GM21825 (cell line): ENCODE results near the gene TMEM45B.
"Not testable (repeated sequence)": the region's sequence is repeated elsewhere in the genome, so short reads cannot be mapped to it uniquely, and the experiment has no call there.

Experiments
- ATAC-seq: cut with Tn5 transposase; IDR thresholded peaks from one replicate; pipeline ENCODE4 v1.9.1; 2021; ENCODE audit warnings: mild to moderate bottlenecking, moderate library complexity; ENCODE audit not compliant: unreplicated experiment

TMEM45B gene

DNA sequence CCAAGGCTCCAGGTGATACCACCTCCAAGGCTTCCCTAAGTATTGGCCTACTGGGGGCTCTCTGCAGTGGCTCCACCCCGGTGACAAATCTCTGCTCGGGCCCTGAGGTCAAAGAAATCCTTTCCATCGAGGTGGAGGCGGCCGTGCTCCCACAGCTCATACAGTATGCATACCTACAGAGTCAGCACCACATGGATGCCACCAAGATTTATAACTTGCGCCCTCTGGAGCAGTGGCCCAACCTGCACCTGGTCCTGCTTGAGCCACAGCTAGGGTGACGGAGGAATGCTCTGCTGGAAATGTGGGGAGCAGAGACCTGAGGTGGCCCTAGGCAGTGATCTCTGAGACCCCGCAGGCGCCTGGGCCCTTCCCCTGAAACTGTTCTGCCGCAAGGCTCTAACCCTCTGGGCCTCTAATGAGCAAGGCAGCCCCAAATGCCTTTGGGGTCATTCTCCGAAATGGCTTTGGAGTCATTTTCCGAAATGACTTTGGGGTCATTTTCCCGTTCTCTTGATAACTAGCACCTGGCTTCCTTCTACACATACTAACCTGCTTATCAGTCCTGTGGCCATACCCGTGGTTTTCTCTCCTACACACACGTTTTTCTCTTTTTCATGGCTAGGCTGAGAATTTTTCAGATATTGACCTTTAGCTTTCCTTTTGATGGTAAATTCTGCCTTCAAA lies 33.9 kb downstream of the TMEM45B start:
- no peak for ATAC-seq

DNA sequence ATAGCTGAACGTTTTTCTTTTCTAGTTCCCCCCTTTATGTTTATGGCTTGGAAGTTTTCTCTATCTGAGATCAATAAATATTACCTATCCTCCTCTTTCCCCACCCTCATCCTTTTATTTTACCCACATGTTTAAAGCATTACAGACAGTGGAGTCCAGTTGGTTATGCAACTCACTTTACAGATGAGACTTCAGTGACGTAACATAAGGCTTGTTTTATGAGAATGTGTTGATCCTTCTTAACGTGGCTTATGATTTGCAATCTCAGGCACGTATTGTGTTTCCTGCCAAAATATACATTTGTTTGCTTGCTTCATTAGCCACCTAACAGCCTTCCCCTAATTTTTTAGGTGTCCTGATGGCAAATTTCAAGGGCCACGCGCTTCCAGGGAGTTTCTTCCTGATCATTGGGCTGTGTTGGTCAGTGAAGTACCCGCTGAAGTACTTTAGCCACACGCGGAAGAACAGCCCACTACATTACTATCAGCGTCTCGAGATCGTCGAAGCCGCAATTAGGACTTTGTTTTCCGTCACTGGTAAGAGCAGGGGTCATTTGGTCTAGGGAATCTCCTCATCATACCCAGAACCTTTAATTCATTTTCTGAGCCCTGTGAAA lies 36.6 kb downstream of the TMEM45B start:
- no peak for ATAC-seq

DNA sequence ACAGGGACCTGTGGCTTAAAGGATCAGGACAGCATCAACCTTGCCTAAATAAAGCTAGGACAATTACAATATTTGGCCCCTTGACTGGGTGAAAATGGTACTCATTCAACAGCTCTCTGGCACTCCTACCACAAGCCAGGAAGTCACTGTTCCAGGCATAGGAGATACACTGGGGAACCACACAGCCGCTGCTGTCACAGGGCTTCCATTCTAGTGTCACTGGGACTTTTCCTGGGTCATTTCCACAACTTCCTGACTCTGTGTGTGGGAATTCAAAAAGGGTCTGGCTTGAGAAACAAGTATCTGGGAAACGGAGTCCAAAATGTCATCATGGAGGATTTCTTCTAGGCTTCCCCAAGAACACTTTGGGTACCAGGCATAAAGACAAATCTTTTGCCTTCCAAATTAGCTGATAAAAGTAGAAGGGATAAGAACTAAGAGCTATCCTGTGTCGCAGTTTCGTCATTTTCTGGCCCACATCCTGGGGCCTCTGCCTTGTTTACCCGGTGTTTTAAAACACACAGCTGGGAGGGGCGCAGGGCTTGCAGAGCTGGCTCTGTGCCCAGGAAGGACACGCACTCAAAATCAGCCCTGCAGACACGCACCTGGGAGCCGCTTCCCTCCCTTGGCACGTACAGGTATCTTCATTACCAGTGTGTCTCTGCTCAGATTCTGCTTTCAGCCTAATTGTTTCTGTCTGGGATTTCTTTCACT lies 38.0 kb downstream of the TMEM45B start:
- ATAC-seq = no peak

DNA sequence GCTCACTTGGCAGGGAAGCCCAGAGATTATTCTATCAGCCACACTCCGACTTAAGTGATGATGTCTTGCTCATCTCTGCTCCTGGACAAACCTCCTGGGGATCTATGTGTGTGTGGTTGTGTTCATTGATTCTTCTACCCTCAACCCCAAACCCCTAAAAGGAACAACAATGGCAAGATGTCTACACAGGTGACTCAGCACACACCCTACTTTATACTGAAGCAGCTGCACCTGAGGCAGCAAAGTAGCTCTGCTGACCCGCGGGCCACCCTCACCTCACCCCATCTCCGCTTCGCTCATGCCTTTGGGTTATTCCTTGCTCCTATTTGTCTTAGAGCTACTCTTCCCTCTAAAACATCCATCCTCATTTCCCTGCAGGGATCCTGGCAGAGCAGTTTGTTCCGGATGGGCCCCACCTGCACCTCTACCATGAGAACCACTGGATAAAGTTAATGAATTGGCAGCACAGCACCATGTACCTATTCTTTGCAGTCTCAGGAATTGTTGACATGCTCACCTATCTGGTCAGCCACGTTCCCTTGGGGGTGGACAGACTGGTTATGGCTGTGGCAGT lies 38.7 kb downstream of the TMEM45B start:
- no peak for ATAC-seq

DNA sequence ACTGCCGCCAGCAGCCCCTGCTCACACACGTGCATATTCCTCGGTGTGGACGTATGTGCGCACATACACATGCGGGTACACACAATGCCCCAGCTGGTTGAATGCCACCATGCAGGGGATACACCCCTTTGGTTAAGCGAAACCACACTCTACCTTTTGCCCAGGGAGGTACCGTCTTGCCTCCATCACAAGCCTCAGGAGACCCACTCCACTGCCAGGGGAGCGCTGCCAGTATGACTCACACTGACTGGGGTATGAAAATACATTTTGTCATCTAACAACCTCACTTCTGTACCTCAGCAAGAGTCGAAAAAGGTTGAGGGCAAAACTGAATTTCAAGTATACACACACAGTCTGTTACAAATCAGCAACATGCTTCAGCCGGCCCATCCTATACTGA lies 39.4 kb downstream of the TMEM45B start:
- no peak for ATAC-seq

DNA sequence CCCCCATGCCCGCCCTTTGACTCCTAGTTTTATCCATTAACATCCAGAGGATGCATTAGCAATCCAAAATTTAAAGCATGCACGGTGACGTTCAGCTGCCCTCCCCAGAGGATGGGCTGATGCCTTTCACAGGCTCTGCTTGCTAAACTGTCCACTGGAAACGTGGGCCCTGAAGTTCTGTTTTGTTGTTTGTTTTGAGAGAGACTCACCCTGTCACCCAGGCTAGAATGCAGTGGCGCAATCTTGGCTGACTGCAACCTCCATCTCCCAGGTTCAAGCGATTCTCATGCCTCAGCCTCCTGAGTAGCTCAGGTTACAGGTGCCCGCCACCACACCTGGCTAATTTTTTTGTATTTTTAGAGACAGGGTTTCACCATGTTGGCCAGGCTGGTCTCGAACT lies 40.4 kb downstream of the TMEM45B start:
- no peak for ATAC-seq

DNA sequence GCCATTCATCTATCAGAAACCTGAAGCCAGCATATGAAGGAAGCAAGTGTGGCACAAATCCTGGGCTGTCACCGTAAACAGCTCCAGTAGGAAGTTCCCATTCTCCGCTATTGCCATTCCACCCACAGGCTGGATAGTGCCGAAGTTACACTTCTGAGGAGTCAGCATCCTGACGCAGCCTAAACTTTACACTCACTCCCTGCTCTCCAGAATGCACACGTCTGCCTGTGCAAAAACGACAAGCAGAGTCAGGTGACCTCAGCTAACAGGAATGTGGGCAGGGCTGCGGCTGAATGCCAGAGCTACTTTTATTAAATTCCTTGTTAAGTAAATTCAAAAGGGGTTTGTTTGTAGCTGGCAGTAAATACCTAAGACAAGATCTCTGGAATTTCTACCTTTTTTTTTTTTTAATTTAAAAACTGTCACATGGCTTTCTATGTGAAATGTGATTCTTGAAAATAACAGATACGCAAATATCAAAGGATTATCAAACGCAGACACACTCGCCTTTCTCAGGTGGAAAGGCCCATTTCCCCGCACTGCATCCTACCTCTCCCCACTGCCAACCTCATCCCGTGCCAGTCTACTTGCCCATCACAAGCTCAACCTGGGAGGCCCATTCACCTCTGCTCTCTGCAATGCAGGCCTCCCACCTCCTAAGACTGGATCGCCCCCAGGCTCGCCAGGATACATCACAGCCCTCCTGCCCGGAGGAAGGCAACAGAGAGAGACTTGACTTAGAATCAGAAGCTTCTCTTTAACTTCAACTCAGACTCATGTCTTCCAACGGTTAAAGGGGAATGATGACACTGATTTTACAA lies 46.3 kb downstream of the TMEM45B start:
- no peak for ATAC-seq

DNA sequence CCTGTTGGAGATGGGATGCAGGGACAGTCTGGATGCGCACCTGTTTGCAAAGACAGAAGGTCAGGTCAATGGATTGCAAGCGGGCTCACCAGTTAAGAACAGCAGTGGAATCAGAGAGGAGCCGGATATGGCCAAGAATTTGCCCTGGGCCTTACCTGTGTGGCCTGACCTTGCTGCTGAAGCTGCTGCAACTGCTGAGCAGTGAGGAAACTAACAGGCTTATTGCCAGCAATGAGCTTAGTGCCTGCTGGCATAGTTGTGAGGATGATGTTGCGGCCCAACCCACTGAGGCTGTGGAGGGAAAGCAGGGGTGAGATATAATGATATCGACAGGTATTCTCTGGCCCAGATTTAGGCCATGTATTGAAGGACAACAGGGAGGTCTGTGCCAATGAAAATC lies 49.2 kb downstream of the TMEM45B start:
- ATAC-seq = no peak

DNA sequence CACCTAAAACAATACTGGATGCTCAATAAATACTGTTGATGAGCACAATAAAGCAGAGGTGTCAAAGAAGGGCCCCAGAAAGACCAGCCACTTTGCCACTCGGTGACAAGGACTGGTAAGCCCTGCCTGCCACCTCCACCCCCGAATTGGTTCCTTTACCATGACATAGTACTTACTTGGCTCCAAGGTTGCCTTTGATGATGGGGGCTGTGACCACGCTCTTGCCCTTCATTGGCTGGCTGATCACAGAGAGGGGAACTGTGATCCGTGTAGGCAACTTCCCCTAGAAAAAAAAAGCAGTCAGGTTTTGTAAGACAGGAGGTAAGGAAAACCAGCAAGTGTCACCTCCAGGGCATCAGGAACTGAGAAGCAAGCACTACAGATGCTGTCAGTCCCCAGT lies 50.1 kb downstream of the TMEM45B start:
- ATAC-seq = no peak

DNA sequence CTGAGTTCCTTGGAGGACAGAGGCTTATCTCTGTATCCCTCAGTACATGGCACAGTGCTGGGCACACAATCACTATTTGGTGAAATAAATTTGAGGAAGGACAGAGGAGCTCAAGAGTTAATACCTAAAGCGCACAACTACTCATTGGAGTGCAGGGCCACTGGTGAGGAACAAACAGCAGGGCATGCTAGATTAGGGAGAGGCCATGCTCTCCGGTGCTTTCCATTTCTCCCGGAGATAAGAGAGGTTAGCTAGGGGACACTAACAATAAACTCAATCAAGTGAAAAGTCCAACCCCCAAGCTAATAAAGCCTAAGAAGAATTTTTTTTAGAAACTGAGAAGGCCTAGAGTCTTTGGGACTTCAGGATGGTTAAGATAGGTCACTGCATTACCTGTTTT lies 50.7 kb downstream of the TMEM45B start:
- ATAC-seq = no peak

DNA sequence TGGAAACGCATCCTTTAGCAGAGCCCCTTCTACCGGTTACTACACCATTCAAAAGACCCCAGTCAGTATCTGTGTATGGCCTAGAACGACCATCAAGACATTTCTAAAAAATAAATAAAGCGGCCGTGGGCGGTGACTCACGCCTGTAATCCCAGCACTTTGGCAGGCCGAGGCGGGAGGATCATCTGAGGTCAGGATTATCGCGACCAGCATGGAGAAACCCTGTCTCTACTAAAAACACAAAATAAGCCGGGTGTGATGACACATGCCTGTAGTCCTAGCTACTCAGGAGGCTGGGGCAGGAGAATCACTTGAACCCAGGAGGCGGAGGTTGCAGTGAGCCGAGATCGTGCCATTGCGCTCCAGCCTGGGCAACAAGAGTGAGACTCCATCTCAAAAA lies 53.0 kb downstream of the TMEM45B start:
- not testable (repeated sequence) for ATAC-seq

DNA sequence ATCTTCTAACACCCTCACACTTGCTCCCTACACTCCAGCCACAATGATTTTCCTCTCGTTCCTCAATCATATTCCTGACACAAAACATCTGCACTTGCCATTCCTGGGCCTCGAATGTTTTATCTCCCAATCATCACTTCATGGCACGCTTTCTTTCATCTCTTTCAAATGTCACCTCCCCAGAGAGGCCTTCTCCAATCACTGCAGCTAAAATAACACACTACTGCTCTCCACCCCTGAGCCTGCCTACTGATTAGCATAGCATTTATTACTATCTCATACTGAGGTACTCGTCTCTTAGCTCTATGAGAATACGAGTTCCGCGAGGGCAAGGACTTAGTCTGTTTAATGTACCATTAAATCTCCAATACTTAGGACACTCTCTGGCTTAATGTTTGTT lies 56.3 kb downstream of the TMEM45B start:
- no peak for ATAC-seq

DNA sequence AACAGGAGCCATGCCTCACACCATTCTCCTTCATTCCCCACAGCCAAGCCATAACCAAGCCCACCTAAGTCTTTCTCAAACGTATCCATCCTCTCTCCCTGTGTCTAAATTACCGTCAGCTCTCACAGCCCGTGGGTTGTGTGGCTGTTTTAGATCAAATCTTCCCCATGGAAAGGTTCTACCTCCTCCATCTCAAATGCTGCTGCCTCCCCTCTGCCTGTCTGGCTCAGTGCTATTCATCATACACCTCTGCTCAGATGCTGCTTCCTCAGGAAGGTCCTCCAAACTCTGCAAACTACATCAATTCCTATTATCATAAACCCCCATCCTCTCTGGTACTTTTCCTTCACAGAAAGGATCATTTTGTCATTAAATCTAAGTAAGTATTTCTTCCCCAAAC lies 64.7 kb downstream of the TMEM45B start:
- no peak for ATAC-seq

DNA sequence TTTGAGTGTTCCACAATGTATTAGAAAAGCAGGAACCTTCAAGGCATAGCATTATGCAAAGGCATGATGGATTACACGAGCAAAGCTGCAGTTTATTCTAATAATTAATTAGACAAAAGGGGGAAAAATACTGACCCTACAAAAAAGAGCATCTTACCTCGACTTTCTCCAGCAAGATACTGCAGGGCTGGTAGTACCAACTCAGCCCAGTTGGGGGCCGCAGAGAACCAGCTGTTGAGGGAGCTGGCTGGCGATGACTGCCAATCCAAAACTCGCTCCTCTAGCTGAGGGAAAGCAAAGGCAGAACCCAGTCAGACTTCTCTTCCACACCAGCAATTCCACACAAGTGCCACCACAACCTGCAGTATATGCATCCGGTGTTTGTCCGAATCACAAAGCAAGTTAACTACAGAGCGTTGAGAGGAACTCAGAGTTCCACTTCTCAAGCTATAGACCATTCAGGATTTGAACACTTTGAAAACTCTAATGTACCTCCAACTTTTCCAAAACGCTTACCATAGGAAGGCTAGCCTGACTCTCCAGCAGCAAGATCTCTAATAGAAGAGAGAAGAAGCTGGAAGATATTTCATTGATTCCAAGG lies 66.0 kb downstream of the TMEM45B start:
- no peak for ATAC-seq

DNA sequence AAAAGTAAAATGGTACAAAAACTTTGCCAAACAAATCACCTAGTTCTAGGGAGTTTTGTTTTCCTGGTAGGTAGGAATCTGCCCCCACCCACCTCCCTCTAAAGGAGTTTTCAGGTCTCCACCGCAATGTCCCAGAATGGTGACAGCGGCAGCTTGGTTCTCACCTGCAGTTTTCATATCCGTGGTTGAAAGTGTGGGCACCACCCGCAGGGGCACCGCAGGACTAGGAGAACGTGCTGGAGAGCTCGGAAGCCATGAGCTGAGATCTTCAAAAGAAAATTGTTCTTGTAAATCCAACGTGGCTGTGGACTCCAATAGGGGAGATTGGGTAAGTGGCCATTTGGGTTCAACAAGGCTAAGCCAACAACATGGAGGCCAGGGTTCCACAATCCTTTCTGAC lies 68.9 kb downstream of the TMEM45B start:
- no peak for ATAC-seq

DNA sequence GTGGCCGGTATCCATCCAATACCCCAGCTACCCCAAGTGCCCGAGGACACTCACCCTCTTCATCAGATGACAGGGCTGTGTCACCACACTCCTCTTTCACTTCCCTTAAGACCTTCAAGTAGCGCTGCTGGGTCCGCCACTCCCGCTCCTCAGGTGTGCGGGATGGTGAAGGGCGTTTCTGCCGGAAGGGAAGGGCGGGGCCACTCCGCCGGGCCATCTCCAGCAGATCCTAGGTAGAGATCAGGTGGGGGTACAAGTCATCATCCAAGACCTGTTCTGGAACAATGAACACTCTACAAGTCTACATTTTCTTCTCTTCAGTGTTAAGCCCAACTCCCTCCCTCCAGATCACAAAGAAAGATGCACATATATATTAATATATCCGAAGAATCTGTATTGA lies 69.7 kb downstream of the TMEM45B start:
- no peak for ATAC-seq

DNA sequence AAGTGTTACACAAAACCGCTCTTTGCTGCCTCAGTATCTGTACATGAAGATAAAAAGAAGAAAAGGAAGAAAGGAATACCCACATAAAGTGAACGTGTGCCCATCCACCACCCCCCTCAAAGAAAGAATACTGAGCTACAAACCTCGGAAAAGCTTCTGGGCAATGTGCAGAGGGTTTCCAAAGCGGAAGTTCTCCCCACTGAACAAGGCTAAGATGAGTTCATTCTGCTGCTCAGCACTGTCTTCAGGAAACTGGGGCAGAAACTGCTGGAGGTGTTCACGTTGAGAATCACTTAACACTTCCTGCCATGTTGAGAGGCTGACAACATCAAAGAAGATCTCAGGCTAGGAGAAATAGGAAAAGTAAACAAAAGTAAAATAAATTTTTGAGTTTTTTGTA lies 72.8 kb downstream of the TMEM45B start:
- no peak for ATAC-seq

DNA sequence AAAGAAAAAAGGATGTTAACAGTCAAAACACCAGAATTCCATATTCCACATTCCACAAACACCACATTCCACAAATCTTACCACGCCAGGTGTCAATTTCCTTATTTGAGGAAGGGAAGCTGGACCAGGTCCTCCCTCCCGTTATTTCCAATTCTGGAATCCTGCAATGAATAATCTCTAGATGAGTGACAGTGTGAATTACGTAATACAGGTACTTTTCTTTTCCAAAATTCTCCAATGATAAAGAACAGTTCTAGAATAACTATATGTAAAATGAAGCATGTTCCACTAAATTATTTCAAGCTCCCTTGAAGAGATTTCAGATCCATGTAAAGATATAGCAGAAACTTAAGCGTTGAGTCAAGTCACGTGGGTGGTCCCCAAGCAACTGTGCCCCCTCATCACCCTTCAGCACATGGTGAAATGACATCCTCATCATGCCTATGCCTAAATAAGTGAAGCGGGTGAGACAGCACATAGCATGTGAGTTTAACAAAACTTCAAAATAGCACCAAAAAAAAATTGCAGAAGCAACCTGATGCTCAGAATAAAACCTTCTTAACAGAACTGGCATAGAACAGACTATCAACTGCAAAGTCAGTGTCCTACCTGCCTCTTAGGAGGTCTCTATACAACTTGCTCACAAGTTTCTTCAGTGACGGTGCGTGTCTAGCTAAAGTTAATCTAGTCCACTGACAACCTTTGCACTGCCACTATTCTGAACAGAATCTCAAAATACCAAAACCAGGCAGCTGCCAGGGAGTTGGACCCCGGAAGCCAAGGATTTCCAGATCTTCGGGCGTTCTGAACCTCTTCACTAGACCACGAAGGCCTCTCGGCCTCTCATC lies 78.9 kb downstream of the TMEM45B start:
- ATAC-seq = no peak

DNA sequence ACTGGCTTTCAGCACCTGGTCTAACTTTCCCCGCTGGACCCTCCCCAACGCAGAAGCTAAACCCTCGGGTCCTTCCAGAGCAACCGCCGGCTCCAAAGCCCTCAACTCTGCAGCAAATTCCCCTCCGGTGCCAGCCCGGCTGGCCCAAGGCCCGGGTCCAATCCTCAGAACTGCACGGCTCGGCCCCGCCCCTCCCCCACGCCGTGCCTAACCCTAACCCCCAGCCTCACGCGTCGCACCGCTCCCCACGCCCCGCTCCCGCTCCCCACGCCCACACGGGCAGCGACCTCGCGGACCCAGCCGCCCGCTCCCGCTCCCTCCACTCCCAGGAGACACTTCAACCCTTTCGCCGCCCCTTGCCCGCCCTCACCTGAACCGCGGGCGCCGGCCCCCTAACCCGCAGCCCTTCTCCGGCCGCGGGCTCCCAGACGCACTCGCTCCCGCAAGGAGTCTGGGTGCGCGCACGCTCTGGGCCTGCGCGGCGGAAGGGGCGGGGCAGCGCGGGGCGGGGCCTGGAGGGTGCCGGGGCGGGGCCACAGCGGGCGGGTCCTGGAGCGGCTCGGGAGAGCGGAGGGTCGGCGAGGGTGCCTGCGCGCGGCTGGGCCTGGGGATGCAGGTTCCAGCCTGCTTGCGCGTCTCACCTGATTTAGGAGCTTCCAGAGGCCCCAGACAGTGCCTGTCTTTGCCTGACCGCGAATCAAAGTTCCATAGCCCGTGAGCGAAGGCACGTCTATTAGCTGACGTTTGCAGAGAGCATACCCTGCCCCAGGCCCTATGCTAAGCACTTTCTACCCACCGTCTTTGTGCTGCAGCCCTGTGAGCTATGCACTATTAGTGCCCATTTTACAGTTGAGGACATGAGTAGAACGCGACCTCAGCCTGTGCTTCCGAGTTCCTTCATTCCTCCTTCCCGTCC lies 79.7 kb downstream of the TMEM45B start, which contains the start of gene NFRKB:
NFRKB (minus strand) TSS at position 453 of the 916 bp plus-strand sequence. CDS start 2,729 bp downstream, outside the sequence.
- peak; percentile 96 for ATAC-seq
